ENCODE measurements around the gene APRT. TPM values are rescaled to one million over a fixed set of nuclear protein-coding genes. Genes with fewer than 3 reads are reported as not detected.

The APRT gene
- polyA plus RNA-seq, 5 donors, result 63.4 to 131 (median 73.6) TPM

- no peak for DNase-seq
Observed at GRCh38 chr16:88761143-88761534, 50.6 kb downstream of the APRT start.

GRCh38 chr16:88760424-88761142, 51.1 kb downstream of the APRT start:
- no peak for DNase-seq

GRCh38 chr16:88759976-88760350, 51.8 kb downstream of the APRT start:
- no peak for DNase-seq

Other genes with a start within 250 kb of the APRT start
- gene ZC3H18, start 241.5 kb downstream of the APRT start, polyA plus RNA-seq (ENCODE audit: insufficient read depth in 1 of 5, insufficient read length in 5 of 5, low replicate concordance in 1 of 5), result 10 to 100 TPM; 31.0 to 47.2 (median 38.7) TPM
- gene IL17C, start 173.4 kb downstream of the APRT start, polyA plus RNA-seq (ENCODE audit: insufficient read depth in 1 of 5, insufficient read length in 5 of 5, low replicate concordance in 1 of 5), result under 1 TPM in 1 of 5 donors, not detected in 4; 0.10 TPM
- 100 to 1,000 TPM in 1 of 5 donors, 10 to 100 TPM in 4; 47.8 to 149 (median 69.4) TPM for gene CYBA, start 160.9 kb downstream of the APRT start, polyA plus RNA-seq (ENCODE audit: insufficient read depth in 1 of 5, insufficient read length in 5 of 5, low replicate concordance in 1 of 5)
- 10 to 100 TPM; 21.2 to 52.9 (median 28.6) TPM for gene MVD, start 148.8 kb downstream of the APRT start, polyA plus RNA-seq (ENCODE audit: insufficient read depth in 1 of 5, insufficient read length in 5 of 5, low replicate concordance in 1 of 5)
- 1 to 10 TPM in 4 of 5 donors, under 1 TPM in 1; 0.84 to 2.4 (median 1.4) TPM for gene SNAI3, start 125.4 kb downstream of the APRT start, polyA plus RNA-seq (ENCODE audit: insufficient read depth in 1 of 5, insufficient read length in 5 of 5, low replicate concordance in 1 of 5)
- gene RNF166, start 105.5 kb downstream of the APRT start, polyA plus RNA-seq (ENCODE audit: insufficient read depth in 1 of 5, insufficient read length in 5 of 5, low replicate concordance in 1 of 5), result 10 to 100 TPM; 12.1 to 22.1 (median 14.0) TPM
- gene CTU2, start 105.4 kb downstream of the APRT start, polyA plus RNA-seq (ENCODE audit: insufficient read depth in 1 of 5, insufficient read length in 5 of 5, low replicate concordance in 1 of 5), result 10 to 100 TPM in 3 of 5 donors, 1 to 10 TPM in 2; 7.9 to 19.2 (median 13.4) TPM
- 100 to 1,000 TPM in 1 of 5 donors, 10 to 100 TPM in 4; 54.1 to 115 (median 76.2) TPM for gene PIEZO1, start 26.7 kb downstream of the APRT start, polyA plus RNA-seq (ENCODE audit: insufficient read depth in 1 of 5, insufficient read length in 5 of 5, low replicate concordance in 1 of 5)
- gene CDT1, start 8.1 kb downstream of the APRT start, polyA plus RNA-seq (ENCODE audit: insufficient read depth in 1 of 5, insufficient read length in 5 of 5, low replicate concordance in 1 of 5), result 10 to 100 TPM; 11.9 to 17.3 (median 12.9) TPM
- 10 to 100 TPM; 19.8 to 33.1 (median 26.7) TPM for gene GALNS, start 45.0 kb upstream of the APRT start, polyA plus RNA-seq (ENCODE audit: insufficient read depth in 1 of 5, insufficient read length in 5 of 5, low replicate concordance in 1 of 5)
- 10 to 100 TPM; 69.2 to 88.7 (median 75.5) TPM for gene TRAPPC2L, start 45.2 kb upstream of the APRT start, polyA plus RNA-seq (ENCODE audit: insufficient read depth in 1 of 5, insufficient read length in 5 of 5, low replicate concordance in 1 of 5)
- gene PABPN1L, start 54.7 kb upstream of the APRT start, polyA plus RNA-seq (ENCODE audit: insufficient read depth in 1 of 5, insufficient read length in 5 of 5, low replicate concordance in 1 of 5), result under 1 TPM in 2 of 5 donors, not detected in 3; 0.13 to 0.25 TPM
- gene CBFA2T3, start 165.3 kb upstream of the APRT start, polyA plus RNA-seq (ENCODE audit: insufficient read depth in 1 of 5, insufficient read length in 5 of 5, low replicate concordance in 1 of 5), result 1 to 10 TPM; 3.6 to 9.0 (median 5.6) TPM

Data from right lung (tissue), 5 donors.